Measurements from ENCODE around the gene SPOP. TPM values are rescaled to one million over a fixed set of nuclear protein-coding genes. Genes with fewer than 3 reads are reported as not detected.
A peak's percentile ranks its signal among the peaks of the same experiment; 100 is the strongest.
"Not testable (repeated sequence)": the region's sequence is repeated elsewhere in the genome, so short reads cannot be mapped to it uniquely, and the experiment has no call there.

Gene SPOP
- total RNA-seq (100 to 1,000 TPM in 1 of 2 donors, 10 to 100 TPM in 1; 81.5 to 106 TPM), polyA plus RNA-seq (ENCODE audit: insufficient read length in 2 of 2) (10 to 100 TPM; 70.3 to 75.4 TPM)
- long read RNA-seq, donor 1, transcript SPOP-206 (10 exons, 1,865 nt), result major isoform, 24 of 72 reads
- long read RNA-seq, donor 1, transcript SPOP-222 (2 exons, 421 nt), result minor isoform, 18 of 72 reads
- long read RNA-seq, donor 1, transcript SPOP-221 (1 exons, 2,135 nt), result minor isoform, 16 of 72 reads
- long read RNA-seq, donor 1, partial matches to known transcripts, result 13 of 72 reads
- long read RNA-seq, donor 1, other reads (novel, unspliced or antisense), result 0 of 72 reads
- long read RNA-seq, donor 2, transcript SPOP-221 (1 exons, 2,135 nt), result major isoform, 8 of 15 reads
- long read RNA-seq, donor 2, partial matches to known transcripts, result 0 of 15 reads
- long read RNA-seq, donor 2, other reads (novel, unspliced or antisense), result 0 of 15 reads
- long read RNA-seq, donor 3, transcript SPOP-206 (10 exons, 1,865 nt), result minor isoform, 13 of 38 reads
- long read RNA-seq, donor 3, transcript SPOP-221 (1 exons, 2,135 nt), result major isoform, 24 of 38 reads
- long read RNA-seq, donor 3, partial matches to known transcripts, result 0 of 38 reads
- long read RNA-seq, donor 3, other reads (novel, unspliced or antisense), result 0 of 38 reads
- long read RNA-seq, donor 4, transcript SPOP-206 (10 exons, 1,865 nt), result minor isoform, 17 of 78 reads
- long read RNA-seq, donor 4, transcript SPOP-222 (2 exons, 421 nt), result minor isoform, 10 of 78 reads
- long read RNA-seq, donor 4, transcript SPOP-221 (1 exons, 2,135 nt), result major isoform, 42 of 78 reads
- long read RNA-seq, donor 4, partial matches to known transcripts, result 6 of 78 reads
- long read RNA-seq, donor 4, other reads (novel, unspliced or antisense), result 0 of 78 reads

- Histone ChIP-seq H3K27ac (ENCODE audit: low read depth, low read length) (peak within 1 kb of the TSS; percentile 98), H3K4me3 (ENCODE audit: low read depth, low read length) (peak within 1 kb of the TSS; percentile 91), H3K27me3 (ENCODE audit: control insufficient read depth, insufficient read depth, low read length) (no peaks in the 10 kb centered on the region), H3K36me3 (ENCODE audit: control insufficient read depth, insufficient read depth, low read length) (no peaks in the 10 kb centered on the region), H3K9me3 (ENCODE audit: control insufficient read depth, insufficient read depth, low read length) (no peaks in the 10 kb centered on the region), H3K4me1 (ENCODE audit: control insufficient read depth, insufficient read depth, low read length) (peaks cover 10% of the 10 kb centered on the region)
- DNase-seq (ENCODE audit: low read depth in 4 of 6, low spot score in 6 of 6), result peak; percentile 98 to 100 (median 99)
- WGBS (ENCODE audit: insufficient coverage), result 5% methylated on average over 42 of the region's 53 CpGs
Observed at GRCh38 chr17:49677933-49678847, at the start of gene SPOP. SPOP (minus strand) TSS chr17:49678097; CDS start chr17:49622810, 55,287 bp downstream.

GRCh38 chr17:49727380-49727779, 49.5 kb upstream of the SPOP start:
- Histone ChIP-seq H3K27ac (ENCODE audit: low read depth, low read length) (no peak overlapping the region), H3K4me3 (ENCODE audit: low read depth, low read length) (no peak overlapping the region), H3K27me3 (ENCODE audit: control insufficient read depth, insufficient read depth, low read length) (no peaks in the 10 kb centered on the region), H3K4me1 (ENCODE audit: control insufficient read depth, insufficient read depth, low read length) (peaks cover 10% of the 10 kb centered on the region), H3K36me3 (ENCODE audit: control insufficient read depth, insufficient read depth, low read length) (no peaks in the 10 kb centered on the region), H3K9me3 (ENCODE audit: control insufficient read depth, insufficient read depth, low read length) (no peaks in the 10 kb centered on the region)
- WGBS (ENCODE audit: insufficient coverage), result 94% methylated on average over 3 of the region's 4 CpGs
- no peak for DNase-seq (ENCODE audit: low read depth in 4 of 6, low spot score in 6 of 6)

GRCh38 chr17:49725452-49726130, 47.7 kb upstream of the SPOP start:
- Histone ChIP-seq H3K4me1 (ENCODE audit: control insufficient read depth, insufficient read depth, low read length) (peaks cover 7% of the 10 kb centered on the region), H3K27ac (ENCODE audit: low read depth, low read length) (no peak overlapping the region), H3K9me3 (ENCODE audit: control insufficient read depth, insufficient read depth, low read length) (no peaks in the 10 kb centered on the region), H3K27me3 (ENCODE audit: control insufficient read depth, insufficient read depth, low read length) (no peaks in the 10 kb centered on the region), H3K36me3 (ENCODE audit: control insufficient read depth, insufficient read depth, low read length) (peaks cover 5% of the 10 kb centered on the region), H3K4me3 (ENCODE audit: low read depth, low read length) (no peak overlapping the region)
- WGBS (ENCODE audit: insufficient coverage), result 98% methylated on average over 5 of the region's 7 CpGs
- no peak for DNase-seq (ENCODE audit: low read depth in 4 of 6, low spot score in 6 of 6)

GRCh38 chr17:49724552-49724951, 46.7 kb upstream of the SPOP start:
- not testable (repeated sequence) for H3K4me1 ChIP-seq (ENCODE audit: control insufficient read depth, insufficient read depth, low read length); H3K9me3 ChIP-seq (ENCODE audit: control insufficient read depth, insufficient read depth, low read length); DNase-seq (ENCODE audit: low read depth in 4 of 6, low spot score in 6 of 6); H3K4me3 ChIP-seq (ENCODE audit: low read depth, low read length); H3K27ac ChIP-seq (ENCODE audit: low read depth, low read length); H3K36me3 ChIP-seq (ENCODE audit: control insufficient read depth, insufficient read depth, low read length); H3K27me3 ChIP-seq (ENCODE audit: control insufficient read depth, insufficient read depth, low read length)
- WGBS (ENCODE audit: insufficient coverage), result 100% methylated on average over 4 of the region's 6 CpGs

GRCh38 chr17:49723423-49723822, 45.5 kb upstream of the SPOP start:
- H3K36me3 ChIP-seq (ENCODE audit: control insufficient read depth, insufficient read depth, low read length), result peaks cover 18% of the 10 kb centered on the region
- H3K9me3 ChIP-seq (ENCODE audit: control insufficient read depth, insufficient read depth, low read length), result no peaks in the 10 kb centered on the region
- no peak overlapping the region for H3K27ac ChIP-seq (ENCODE audit: low read depth, low read length)
- peaks cover 4% of the 10 kb centered on the region for H3K4me1 ChIP-seq (ENCODE audit: control insufficient read depth, insufficient read depth, low read length)
- no peak overlapping the region for H3K4me3 ChIP-seq (ENCODE audit: low read depth, low read length)
- H3K27me3 ChIP-seq (ENCODE audit: control insufficient read depth, insufficient read depth, low read length), result no peaks in the 10 kb centered on the region
- no peak for DNase-seq (ENCODE audit: low read depth in 4 of 6, low spot score in 6 of 6)
- WGBS (ENCODE audit: insufficient coverage), result 66% methylated on average over 6 of the region's 8 CpGs

GRCh38 chr17:49722066-49722465, 44.2 kb upstream of the SPOP start:
- H3K4me3 ChIP-seq (ENCODE audit: low read depth, low read length), result no peak overlapping the region
- no peak overlapping the region for H3K27ac ChIP-seq (ENCODE audit: low read depth, low read length)
- peaks cover 26% of the 10 kb centered on the region for H3K36me3 ChIP-seq (ENCODE audit: control insufficient read depth, insufficient read depth, low read length)
- no peaks in the 10 kb centered on the region for H3K27me3 ChIP-seq (ENCODE audit: control insufficient read depth, insufficient read depth, low read length)
- H3K9me3 ChIP-seq (ENCODE audit: control insufficient read depth, insufficient read depth, low read length), result no peaks in the 10 kb centered on the region
- 99% methylated on average over 3 of the region's 3 CpGs for WGBS (ENCODE audit: insufficient coverage)
- H3K4me1 ChIP-seq (ENCODE audit: control insufficient read depth, insufficient read depth, low read length), result no peaks in the 10 kb centered on the region
- no peak for DNase-seq (ENCODE audit: low read depth in 4 of 6, low spot score in 6 of 6)

GRCh38 chr17:49717371-49717861, 39.5 kb upstream of the SPOP start:
- peaks cover 34% of the 10 kb centered on the region for H3K36me3 ChIP-seq (ENCODE audit: control insufficient read depth, insufficient read depth, low read length)

GRCh38 chr17:49716668-49717364, 38.9 kb upstream of the SPOP start:
- H3K4me1 ChIP-seq (ENCODE audit: control insufficient read depth, insufficient read depth, low read length), result no peaks in the 10 kb centered on the region
- WGBS (ENCODE audit: insufficient coverage), result 100% methylated on average over 1 of the region's 1 CpG
- no peaks in the 10 kb centered on the region for H3K27me3 ChIP-seq (ENCODE audit: control insufficient read depth, insufficient read depth, low read length)
- no peak overlapping the region for H3K27ac ChIP-seq (ENCODE audit: low read depth, low read length)
- H3K9me3 ChIP-seq (ENCODE audit: control insufficient read depth, insufficient read depth, low read length), result no peaks in the 10 kb centered on the region
- no peak overlapping the region for H3K4me3 ChIP-seq (ENCODE audit: low read depth, low read length)
- DNase-seq (ENCODE audit: low read depth in 4 of 6, low spot score in 6 of 6), result no peak
- H3K36me3 ChIP-seq (ENCODE audit: control insufficient read depth, insufficient read depth, low read length), result peaks cover 34% of the 10 kb centered on the region

More at GRCh38 chr17:49717371-49717861, 39.5 kb upstream of the SPOP start:
- H3K4me3 ChIP-seq (ENCODE audit: low read depth, low read length), result no peak overlapping the region
- H3K27ac ChIP-seq (ENCODE audit: low read depth, low read length), result no peak overlapping the region
- no peaks in the 10 kb centered on the region for H3K4me1 ChIP-seq (ENCODE audit: control insufficient read depth, insufficient read depth, low read length)
- H3K9me3 ChIP-seq (ENCODE audit: control insufficient read depth, insufficient read depth, low read length), result no peaks in the 10 kb centered on the region
- no peaks in the 10 kb centered on the region for H3K27me3 ChIP-seq (ENCODE audit: control insufficient read depth, insufficient read depth, low read length)
- WGBS (ENCODE audit: insufficient coverage), result 75% methylated on average over 9 of the region's 10 CpGs
- no peak for DNase-seq (ENCODE audit: low read depth in 4 of 6, low spot score in 6 of 6)

Data from spinal cord (tissue), 10 donors.